Uterus (tissue), 4 donors: ENCODE measurements around the gene SV2A. TPM values are rescaled to one million over a fixed set of nuclear protein-coding genes. Genes with fewer than 3 reads are reported as not detected.
A peak's percentile ranks its signal among the peaks of the same experiment; 100 is the strongest.

Experiments used
- DNase-seq, 2 donors: peaks; one replicate each; pipeline ENCODE4 v3.0.0-alpha.2; 2019 to 2020
- H3K27ac ChIP-seq, 2 donors: fragments of 200-600 bp; sonication (generic); 1 replicate in 1 of 2; 2 replicates in 1 of 2; pipeline ENCODE4 v1.5.1; 2016 to 2018
- H3K27me3 ChIP-seq, 2 donors: fragments of 200-600 bp; sonication (generic); one replicate each; pipeline ENCODE4 v1.5.1; 2018 to 2019; ENCODE audit warnings: control low read depth in 1 of 2
- H3K36me3 ChIP-seq, 2 donors: fragments of 200-600 bp; sonication (generic); one replicate each; pipeline ENCODE4 v1.5.1; 2019; ENCODE audit warnings: control low read depth in 1 of 2
- H3K4me1 ChIP-seq, 2 donors: fragments of 200-600 bp; sonication (generic); one replicate each; pipeline ENCODE4 v1.5.1; 2018 to 2019; ENCODE audit warnings: control low read depth in 1 of 2
- H3K4me3 ChIP-seq, 2 donors: fragments of 200-600 bp; sonication (generic); 1 replicate in 1 of 2; 2 replicates in 1 of 2; pipeline ENCODE4 v1.5.1; 2018 to 2019; ENCODE audit warnings: mild to moderate bottlenecking in 1 of 2
- H3K9me3 ChIP-seq, 2 donors: fragments of 200-600 bp; sonication (generic); one replicate each; pipeline ENCODE4 v1.5.1; 2019; ENCODE audit warnings: control low read depth in 1 of 2
- CTCF ChIP-seq, 4 experiments: fragments of 200-600 bp in 2 of 4; fragments of 450-650 bp in 2 of 4; sonication (generic) in 2 of 4; IDR thresholded peaks; one replicate each; pipeline ENCODE4 v1.5.1; 2016 to 2019; ENCODE audit warnings: antibody characterized with exemption in 4 of 4, mild to moderate bottlenecking in 2 of 4, moderate library complexity in 1 of 4
- POLR2A ChIP-seq, 2 donors: fragments of 450-650 bp; IDR thresholded peaks; one replicate each; pipeline ENCODE4 v1.6.1; 2016; ENCODE audit warnings: antibody characterized with exemption in 2 of 2, mild to moderate bottlenecking in 1 of 2, moderate library complexity in 1 of 2
- intact Hi-C: fragments of 100-400 bp; cut with DNase I; formaldehyde crosslinking; loops from one replicate; pipeline ENCODE4 v1.15.1; 2023; ENCODE audit warnings: low total_unique reads
- total RNA-seq, 4 donors: library from RNA; depleted of rRNA in 3 of 4; stranded (reverse); fragments of >200 nt in 3 of 4; gene quantifications; one replicate each; pipeline versions ENCODE4 v1.1.0 to v1.2.4, GENCODE V29; 2014 to 2023
- donor health status: DM: yes; HTN: yes; CAD: no.

Gene SV2A
- 10 to 100 TPM in 2 of 4 donors, 1 to 10 TPM in 2; 1.5 to 22.6 (median 12.0) TPM for total RNA-seq

GRCh38 chr1:149917571-149918144 is at the start of gene SV2A:
Gene SV2A, minus strand, starts transcription at chr1:149917844. Its CDS starts 4,004 bp downstream, at chr1:149913840.
- intact Hi-C loops: no loop called here

GRCh38 chr1:149967041-149967440 is 49.4 kb upstream of the SV2A start:
- Histone ChIP-seq H3K36me3 (no peaks in the 10 kb centered on the region), H3K27me3 (no peaks in the 10 kb centered on the region), H3K9me3 (no peaks in the 10 kb centered on the region), H3K27ac (no peak overlapping the region), H3K4me1 (no peaks in the 10 kb centered on the region), H3K4me3 (no peak overlapping the region)
- no peak for DNase-seq
- intact Hi-C loops: loop anchor here (10.0 kb wide), 1 partner anchor 208 kb away; no protein-coding TSS in a partner anchor
- TF ChIP-seq CTCF (IDR thresholded peaks at IDR 0.05) (no peak), POLR2A (IDR thresholded peaks at IDR 0.05) (no peak)

More at GRCh38 chr1:149917571-149918144, at the start of gene SV2A:
- Histone ChIP-seq H3K4me1 (no peaks in the 10 kb centered on the region), H3K36me3 (no peaks in the 10 kb centered on the region), H3K27ac (peak within 1 kb of the TSS; percentile 58 to 67), H3K9me3 (no peaks in the 10 kb centered on the region), H3K4me3 (peak within 1 kb of the TSS; percentile 49 to 55), H3K27me3 (no peaks in the 10 kb centered on the region)
- DNase-seq: peak; percentile 66 to 80
- TF ChIP-seq CTCF (IDR thresholded peaks at IDR 0.05) (no peak), POLR2A (IDR thresholded peaks at IDR 0.05) (peak in 1 of 2 donors; percentile 39)

GRCh38 chr1:149966405-149966804 is 48.8 kb upstream of the SV2A start:
- DNase-seq: no peak
- TF ChIP-seq CTCF (IDR thresholded peaks at IDR 0.05): no peak
- TF ChIP-seq POLR2A (IDR thresholded peaks at IDR 0.05): no peak
- Histone ChIP-seq H3K36me3 (no peaks in the 10 kb centered on the region), H3K4me3 (no peak overlapping the region), H3K4me1 (no peaks in the 10 kb centered on the region), H3K9me3 (no peaks in the 10 kb centered on the region), H3K27ac (no peak overlapping the region), H3K27me3 (no peaks in the 10 kb centered on the region)
- intact Hi-C loops: loop anchor here (10.0 kb wide), 1 partner anchor 208 kb away; no protein-coding TSS in a partner anchor

DNA sequence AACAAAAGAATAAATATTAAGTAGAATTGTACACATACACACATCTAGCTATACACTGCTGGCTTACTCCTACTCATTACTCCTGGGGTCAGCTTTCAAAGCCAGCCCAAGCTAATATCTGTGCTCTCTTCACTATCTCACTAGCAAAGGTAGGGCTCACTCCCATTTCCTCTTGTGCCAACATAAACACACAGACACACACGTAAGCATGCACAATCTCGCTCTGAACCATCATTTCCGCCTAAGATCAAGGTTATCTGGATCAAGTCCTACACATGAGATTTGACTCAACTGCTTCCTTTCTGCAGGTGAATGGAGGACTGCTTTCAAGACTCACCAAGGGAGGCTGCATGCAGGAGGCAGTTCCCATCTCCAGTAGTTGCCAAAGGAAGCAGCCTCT is 47.8 kb upstream of the SV2A start:
- no peak overlapping the region for H3K4me3 ChIP-seq
- no peaks in the 10 kb centered on the region for H3K4me1 ChIP-seq
- intact Hi-C loops: loop anchor here (10.0 kb wide), 1 partner anchor 209 kb away; no protein-coding TSS in a partner anchor
- H3K9me3 ChIP-seq: no peaks in the 10 kb centered on the region
- no peak overlapping the region for H3K27ac ChIP-seq
- TF ChIP-seq POLR2A (IDR thresholded peaks at IDR 0.05): no peak
- no peak for TF ChIP-seq CTCF (IDR thresholded peaks at IDR 0.05)
- DNase-seq: no peak
- no peaks in the 10 kb centered on the region for H3K27me3 ChIP-seq
- no peaks in the 10 kb centered on the region for H3K36me3 ChIP-seq

GRCh38 chr1:149963358-149963757 is 45.7 kb upstream of the SV2A start:
- intact Hi-C loops: loop anchor here (5.0 to 10.0 kb wide), 2 partner anchors 89 to 211 kb away; no protein-coding TSS in a partner anchor
- no peaks in the 10 kb centered on the region for H3K36me3 ChIP-seq
- DNase-seq: no peak
- H3K4me1 ChIP-seq: no peaks in the 10 kb centered on the region
- no peaks in the 10 kb centered on the region for H3K27me3 ChIP-seq
- H3K9me3 ChIP-seq: no peaks in the 10 kb centered on the region
- no peak for TF ChIP-seq POLR2A (IDR thresholded peaks at IDR 0.05)
- no peak for TF ChIP-seq CTCF (IDR thresholded peaks at IDR 0.05)
- no peak overlapping the region for H3K4me3 ChIP-seq
- H3K27ac ChIP-seq: peak overlapping the region; percentile 3 to 37
